ENCODE results near the gene DNAAF1.

The DNAAF1 gene

GRCh38 chr16:84175350-84176081 is 30.4 kb downstream of the DNAAF1 start:
- TF ChIP-seq EZH2 (IDR thresholded peaks at IDR 0.05; ENCODE audit: borderline replicate concordance, low read depth, low read length, severe bottlenecking): no peak
- peak; percentile 83 for TF ChIP-seq CTCF (IDR thresholded peaks at IDR 0.05; ENCODE audit: borderline replicate concordance, extremely low read depth, low read length, poor library complexity, severe bottlenecking)
- Histone ChIP-seq H3K4me1 (ENCODE audit: insufficient read depth, low read length) (peaks cover 7% of the 10 kb centered on the region), H3K36me3 (ENCODE audit: insufficient read depth, low read length) (peaks cover 31% of the 10 kb centered on the region), H3K27ac (ENCODE audit: low read length) (no peak overlapping the region; the same call in 1 of the 2 replicates), H2AFZ (ENCODE audit: low read depth, low read length) (peak overlapping the region; percentile 58; the same call in 1 of the 2 replicates), H3K27me3 (ENCODE audit: insufficient read depth, low read length, poor library complexity) (no peaks in the 10 kb centered on the region), H3K9me3 (ENCODE audit: insufficient read depth, low read length, severe bottlenecking) (no peaks in the 10 kb centered on the region), H4K20me1 (ENCODE audit: insufficient read depth, low read length) (peaks cover 6% of the 10 kb centered on the region; the same call in 1 of the 2 replicates), H3K4me2 (ENCODE audit: insufficient read depth, low read length) (peak overlapping the region; percentile 36; the same call in 1 of the 2 replicates), H3K9ac (ENCODE audit: low read depth, low read length) (no peak overlapping the region), H3K4me3 (ENCODE audit: low read depth in 1 of 2, low read length in 2 of 2) (no peak overlapping the region), H3K79me2 (ENCODE audit: insufficient read depth, low read length) (no peaks in the 10 kb centered on the region)
- ATAC-seq (ENCODE audit: insufficient read depth, low read depth): peak; percentile 88
- peak; percentile 64 for DNase-seq

GRCh38 chr16:84176192-84177053 is 31.3 kb downstream of the DNAAF1 start:
- no peaks in the 10 kb centered on the region for H3K79me2 ChIP-seq (ENCODE audit: insufficient read depth, low read length)
- DNase-seq (no peak), ATAC-seq (ENCODE audit: insufficient read depth, low read depth) (no peak)
- H3K9me3 ChIP-seq (ENCODE audit: insufficient read depth, low read length, severe bottlenecking): no peaks in the 10 kb centered on the region
- no peak overlapping the region for H3K4me2 ChIP-seq (ENCODE audit: insufficient read depth, low read length)
- peaks cover 7% of the 10 kb centered on the region for H3K4me1 ChIP-seq (ENCODE audit: insufficient read depth, low read length)
- no peak overlapping the region for H3K9ac ChIP-seq (ENCODE audit: low read depth, low read length)
- H3K36me3 ChIP-seq (ENCODE audit: insufficient read depth, low read length): peaks cover 39% of the 10 kb centered on the region
- H3K4me3 ChIP-seq (ENCODE audit: low read depth in 1 of 2, low read length in 2 of 2): no peak overlapping the region
- H3K27me3 ChIP-seq (ENCODE audit: insufficient read depth, low read length, poor library complexity): no peaks in the 10 kb centered on the region
- H4K20me1 ChIP-seq (ENCODE audit: insufficient read depth, low read length): peaks cover 8% of the 10 kb centered on the region; the same call in 1 of the 2 replicates
- H2AFZ ChIP-seq (ENCODE audit: low read depth, low read length): no peak overlapping the region
- H3K27ac ChIP-seq (ENCODE audit: low read length): no peak overlapping the region
- TF ChIP-seq CTCF (IDR thresholded peaks at IDR 0.05; ENCODE audit: borderline replicate concordance, extremely low read depth, low read length, poor library complexity, severe bottlenecking) (no peak), EZH2 (IDR thresholded peaks at IDR 0.05; ENCODE audit: borderline replicate concordance, low read depth, low read length, severe bottlenecking) (no peak)

- no peak for TF ChIP-seq CTCF (IDR thresholded peaks at IDR 0.05; ENCODE audit: borderline replicate concordance, extremely low read depth, low read length, poor library complexity, severe bottlenecking)
- no peak for TF ChIP-seq EZH2 (IDR thresholded peaks at IDR 0.05; ENCODE audit: borderline replicate concordance, low read depth, low read length, severe bottlenecking)
- Histone ChIP-seq H3K79me2 (ENCODE audit: insufficient read depth, low read length) (peaks cover 3% of the 10 kb centered on the region; the same call in 1 of the 2 replicates), H4K20me1 (ENCODE audit: insufficient read depth, low read length) (peaks cover 20% of the 10 kb centered on the region), H3K9ac (ENCODE audit: low read depth, low read length) (no peak overlapping the region), H3K4me3 (ENCODE audit: low read depth in 1 of 2, low read length in 2 of 2) (no peak overlapping the region), H3K4me1 (ENCODE audit: insufficient read depth, low read length) (peaks cover 7% of the 10 kb centered on the region), H3K9me3 (ENCODE audit: insufficient read depth, low read length, severe bottlenecking) (no peaks in the 10 kb centered on the region), H2AFZ (ENCODE audit: low read depth, low read length) (no peak overlapping the region), H3K4me2 (ENCODE audit: insufficient read depth, low read length) (no peak overlapping the region), H3K27me3 (ENCODE audit: insufficient read depth, low read length, poor library complexity) (no peaks in the 10 kb centered on the region), H3K27ac (ENCODE audit: low read length) (no peak overlapping the region), H3K36me3 (ENCODE audit: insufficient read depth, low read length) (peaks cover 52% of the 10 kb centered on the region)
- ATAC-seq (ENCODE audit: insufficient read depth, low read depth): no peak
- DNase-seq: no peak
Measured at GRCh38 chr16:84177741-84178073, 32.6 kb downstream of the DNAAF1 start.
